Upper lobe of left lung (tissue), 4 donors: ENCODE data around the gene NQO1.

ENCODE experiments used
- EP300 ChIP-seq, 4 donors: sonication (generic); formaldehyde crosslinking; IDR thresholded peaks; one replicate each; pipeline ENCODE4 v1.5.1; 2017; ENCODE audit warnings: antibody characterized with exemption in 4 of 4, control low read depth in 2 of 4
- POLR2A ChIP-seq, 4 donors: fragments of 450-650 bp; IDR thresholded peaks; one replicate each; pipeline ENCODE4 v1.5.1; 2016 to 2017; ENCODE audit warnings: antibody characterized with exemption in 4 of 4, mild to moderate bottlenecking in 2 of 4
- POLR2AphosphoS5 ChIP-seq, 2 donors: sonication (generic); formaldehyde crosslinking; IDR thresholded peaks; one replicate each; pipeline ENCODE4 v1.5.1; 2017; ENCODE audit warnings: antibody characterized with exemption in 2 of 2
- TF ChIP-seq, protein P1 (sequence below), 6 experiments: fragments of 450-650 bp in 4 of 6; fragments of 200-600 bp in 2 of 6; sonication (generic) in 2 of 6; IDR thresholded peaks; one replicate each; pipeline ENCODE4 v1.5.1; 2016 to 2019; ENCODE audit warnings: antibody characterized with exemption in 6 of 6

DNA sequence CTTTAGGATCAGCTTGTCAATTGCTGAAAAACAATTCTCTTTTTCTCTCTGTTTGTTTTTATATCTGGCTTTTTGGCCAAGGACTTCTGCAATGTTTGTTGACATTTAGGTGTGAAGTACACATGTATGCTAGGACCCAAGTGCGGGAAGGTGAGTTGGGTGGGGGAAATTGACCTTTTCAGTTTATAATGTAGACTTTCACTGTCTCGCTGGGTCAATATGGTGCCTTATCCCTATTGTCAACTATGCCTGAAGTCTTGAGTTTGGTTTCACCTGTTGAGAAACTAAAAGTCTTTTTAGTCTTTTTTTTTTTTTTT, 45.2 kb upstream of the NQO1 start:
- TF ChIP-seq, protein P1, sequence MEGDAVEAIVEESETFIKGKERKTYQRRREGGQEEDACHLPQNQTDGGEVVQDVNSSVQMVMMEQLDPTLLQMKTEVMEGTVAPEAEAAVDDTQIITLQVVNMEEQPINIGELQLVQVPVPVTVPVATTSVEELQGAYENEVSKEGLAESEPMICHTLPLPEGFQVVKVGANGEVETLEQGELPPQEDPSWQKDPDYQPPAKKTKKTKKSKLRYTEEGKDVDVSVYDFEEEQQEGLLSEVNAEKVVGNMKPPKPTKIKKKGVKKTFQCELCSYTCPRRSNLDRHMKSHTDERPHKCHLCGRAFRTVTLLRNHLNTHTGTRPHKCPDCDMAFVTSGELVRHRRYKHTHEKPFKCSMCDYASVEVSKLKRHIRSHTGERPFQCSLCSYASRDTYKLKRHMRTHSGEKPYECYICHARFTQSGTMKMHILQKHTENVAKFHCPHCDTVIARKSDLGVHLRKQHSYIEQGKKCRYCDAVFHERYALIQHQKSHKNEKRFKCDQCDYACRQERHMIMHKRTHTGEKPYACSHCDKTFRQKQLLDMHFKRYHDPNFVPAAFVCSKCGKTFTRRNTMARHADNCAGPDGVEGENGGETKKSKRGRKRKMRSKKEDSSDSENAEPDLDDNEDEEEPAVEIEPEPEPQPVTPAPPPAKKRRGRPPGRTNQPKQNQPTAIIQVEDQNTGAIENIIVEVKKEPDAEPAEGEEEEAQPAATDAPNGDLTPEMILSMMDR (IDR thresholded peaks at IDR 0.05) = no peak
- TF ChIP-seq EP300 (IDR thresholded peaks at IDR 0.05) (no peak), POLR2A (IDR thresholded peaks at IDR 0.05) (no peak), POLR2AphosphoS5 (IDR thresholded peaks at IDR 0.05) (no peak)
